HG03432 (cell line): ENCODE measurements around the gene DENND2A.
"Not testable (repeated sequence)": the region's sequence is repeated elsewhere in the genome, so short reads cannot be mapped to it uniquely, and the experiment has no call there.

ENCODE experiments used
- ATAC-seq: cut with Tn5 transposase; IDR thresholded peaks from one replicate; pipeline ENCODE4 v1.9.1; 2021; ENCODE audit warnings: mild to moderate bottlenecking, moderate library complexity; ENCODE audit not compliant: unreplicated experiment

Gene DENND2A

GRCh38 chr7:140640727-140641523 is at the start of gene DENND2A:
Gene DENND2A, minus strand, starts transcription at chr7:140640813. Its CDS starts 38,416 bp downstream, at chr7:140602397.
- peak; percentile 36 for ATAC-seq

- ATAC-seq: no peak
These were observed 48.9 kb upstream of the DENND2A start for GRCh38 chr7:140689199-140690152.

- ATAC-seq: no peak
These were observed 47.7 kb upstream of the DENND2A start for GRCh38 chr7:140688341-140688740.

GRCh38 chr7:140686921-140687320 is 46.3 kb upstream of the DENND2A start:
- no peak for ATAC-seq

- no peak for ATAC-seq
These were observed 44.9 kb upstream of the DENND2A start for GRCh38 chr7:140685407-140686087.

GRCh38 chr7:140684066-140684950 is 43.7 kb upstream of the DENND2A start:
- ATAC-seq: no peak

GRCh38 chr7:140683657-140684056 is 43.0 kb upstream of the DENND2A start:
- no peak for ATAC-seq

GRCh38 chr7:140681766-140682165 is 41.2 kb upstream of the DENND2A start:
- no peak for ATAC-seq

- no peak for ATAC-seq
These were observed 40.3 kb upstream of the DENND2A start for GRCh38 chr7:140680886-140681285.

- ATAC-seq: no peak
These were observed 38.6 kb upstream of the DENND2A start for GRCh38 chr7:140679186-140679585.

- no peak for ATAC-seq
These were observed 38.2 kb upstream of the DENND2A start for GRCh38 chr7:140678816-140679130.

- ATAC-seq: no peak
These were observed 37.6 kb upstream of the DENND2A start for GRCh38 chr7:140678081-140678815.

- no peak for ATAC-seq
These were observed 36.9 kb upstream of the DENND2A start for GRCh38 chr7:140677496-140677895.

- ATAC-seq: not testable (repeated sequence)
These were observed 36.3 kb upstream of the DENND2A start for GRCh38 chr7:140676956-140677355.

GRCh38 chr7:140676306-140676705 is 35.7 kb upstream of the DENND2A start:
- ATAC-seq: peak; percentile 59

GRCh38 chr7:140675726-140676125 is 35.1 kb upstream of the DENND2A start:
- no peak for ATAC-seq

GRCh38 chr7:140674899-140675701 is 34.5 kb upstream of the DENND2A start:
- ATAC-seq: no peak

- ATAC-seq: peak; percentile 31
These were observed 33.8 kb upstream of the DENND2A start for GRCh38 chr7:140674356-140674800.

GRCh38 chr7:140673774-140674155 is 33.2 kb upstream of the DENND2A start:
- no peak for ATAC-seq
